ENCODE data around the gene DDX10. TPM values are rescaled to one million over a fixed set of nuclear protein-coding genes. Genes with fewer than 3 reads are reported as not detected.

Gene DDX10
- total and polyA plus RNA-seq, 2 of the 8 experiments (the other 6 are each of a cell fraction or from before 2014, with no cell fraction given), result 49.2 to 52.2 TPM

DNA sequence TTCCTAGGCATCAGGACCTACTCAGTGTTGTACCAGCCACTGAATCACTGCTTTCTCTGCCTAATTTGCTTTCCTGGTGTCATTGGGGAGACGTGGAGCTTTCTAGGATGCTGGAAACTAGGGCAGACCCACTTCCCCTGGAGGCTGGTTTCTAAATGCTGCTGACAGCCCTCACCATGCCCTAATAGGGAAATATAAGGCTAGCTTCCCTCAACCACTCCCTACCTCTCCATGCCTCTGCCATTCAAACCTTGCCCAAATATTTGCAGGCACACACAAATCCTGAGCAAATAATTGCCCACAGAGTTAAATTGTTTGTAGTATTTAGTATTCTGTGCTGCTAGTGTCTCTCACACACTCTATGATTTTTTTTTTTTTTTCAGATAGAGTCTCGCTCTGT is 310.2 kb downstream of the DDX10 start:
- Histone ChIP-seq H4K91ac (replicated peaks; ENCODE audit: insufficient read length, low read length) (no peak overlapping the region), H3K4me2 (ENCODE audit: insufficient read depth in 1 of 2, low read depth in 2 of 2, low read length in 2 of 2) (no peak overlapping the region), H3K9me3 (ENCODE audit: insufficient read depth in 2 of 2, low read depth in 1 of 2, low read length in 1 of 2) (no peaks in the 10 kb centered on the region; a peak in 1 of 4 replicates), H3K36me3 (ENCODE audit: control insufficient read depth in 2 of 4, insufficient read depth in 4 of 4, low read length in 3 of 4) (no peaks in the 10 kb centered on the region), H3K79me2 (ENCODE audit: control insufficient read depth in 1 of 2, insufficient read depth in 2 of 2, low read length in 2 of 2) (no peaks in the 10 kb centered on the region), H4K5ac (ENCODE audit: insufficient read length, low read depth, low read length) (no peak overlapping the region), H3K4ac (replicated peaks; ENCODE audit: insufficient read length, low read depth, low read length) (no peak overlapping the region), H2BK120ac (replicated peaks; ENCODE audit: low read depth, low read length) (no peak overlapping the region), H2AFZ (ENCODE audit: low read length) (no peak overlapping the region), H3K56ac (replicated peaks; ENCODE audit: insufficient read length, low read depth, low read length) (no peak overlapping the region), H3K27me3 (replicated peaks in 1 of 4; ENCODE audit: control insufficient read depth in 3 of 4, extremely low read depth in 1 of 4, insufficient read depth in 3 of 4, low read length in 3 of 4) (no peaks in the 10 kb centered on the region), H4K20me1 (replicated peaks in 1 of 2; ENCODE audit: control insufficient read depth in 1 of 2, insufficient read depth in 2 of 2, low read length in 2 of 2) (no peaks in the 10 kb centered on the region), H3K23me2 (ENCODE audit: low read depth, low read length) (no peaks in the 10 kb centered on the region), H4K8ac (ENCODE audit: extremely low read depth, insufficient read depth, low read length) (no peak overlapping the region), H2AK5ac (ENCODE audit: low read depth, low read length) (no peak overlapping the region), H2BK12ac (ENCODE audit: low read depth, low read length) (no peak overlapping the region), H3K14ac (ENCODE audit: insufficient read length) (no peak overlapping the region), H3K18ac (ENCODE audit: extremely low read depth, low read length) (no peak overlapping the region), H3K4me1 (replicated peaks in 1 of 4; ENCODE audit: control insufficient read depth in 3 of 4, insufficient read depth in 4 of 4, low read length in 3 of 4) (no peaks in the 10 kb centered on the region), H2BK5ac (ENCODE audit: low read depth, low read length) (no peak overlapping the region), H3K23ac (ENCODE audit: insufficient read length) (no peak overlapping the region), H3K79me1 (ENCODE audit: low read depth, low read length) (no peaks in the 10 kb centered on the region), H3K27ac (ENCODE audit: low read depth, low read length) (no peak overlapping the region), H3K9ac (replicated peaks in 1 of 4; ENCODE audit: extremely low read depth in 1 of 4, low read depth in 3 of 4, low read length in 3 of 4) (no peak overlapping the region), H2BK15ac (ENCODE audit: low read length) (peak overlapping the region; percentile 35; the same call in 1 of the 2 replicates), H3K4me3 (ENCODE audit: extremely low read depth in 1 of 4, insufficient read depth in 2 of 4, low read depth in 3 of 4, low read length in 4 of 4) (no peak overlapping the region), H2BK20ac (ENCODE audit: low read length) (no peak overlapping the region)
- DNase-seq (ENCODE audit: low read depth in 1 of 2, low spot score in 2 of 2) (no peak), FAIRE-seq (no peak)
- 89% methylated on average over 1 of the region's 2 CpGs; no CpG with 5 or more reads in 1 of the 2 experiments for WGBS, 2 experiments (ENCODE audit: extremely low coverage in 1 of 2, insufficient coverage in 1 of 2, insufficient read length in 1 of 2, insufficient replicate concordance in 2 of 2, low coverage in 1 of 2, low lambda C conversion rate in 2 of 2, missing lambda C conversion rate in 1 of 2)
- ChIA-PET POLR2A (ENCODE audit: partially characterized antibody) (no interaction called here), CTCF (ENCODE audit: partially characterized antibody) (interaction anchor here (1.2 kb wide), 1 partner anchor 36 kb away, joined by 3 read pairs; no protein-coding TSS in a partner anchor)
- TF ChIP-seq KDM4A (IDR thresholded peaks at IDR 0.05; ENCODE audit: low read depth, low read length, severe bottlenecking) (no peak), RXRA (IDR thresholded peaks at IDR 0.05; ENCODE audit: insufficient read depth, low read depth, low read length) (no peak), SIN3A (conservative IDR thresholded peaks at IDR 0.05 in 1 of 2, IDR thresholded peaks at IDR 0.05 in 1 of 2; ENCODE audit: low read depth in 1 of 2, low read length in 2 of 2) (no peak), TEAD4 (IDR thresholded peaks at IDR 0.05; ENCODE audit: low read depth, low read length) (no peak), RAD21 (IDR thresholded peaks at IDR 0.05 in 1 of 2, conservative IDR thresholded peaks at IDR 0.05 in 1 of 2; ENCODE audit: low read depth in 2 of 2, low read length in 2 of 2) (no peak), TAF7 (optimal IDR thresholded peaks at IDR 0.05; ENCODE audit: borderline replicate concordance, low read depth, low read length) (no peak), SP1 (IDR thresholded peaks at IDR 0.05; ENCODE audit: low read depth, low read length) (no peak), E2F6 (IDR thresholded peaks at IDR 0.05) (no peak), RBBP5 (IDR thresholded peaks at IDR 0.05; ENCODE audit: borderline replicate concordance, low read depth, low read length) (no peak)

Measured in H1 (cell line).